ENCODE data around the gene MSRB2.

GRCh38 chr10:23088609-23089008 is 6.8 kb upstream of the MSRB2 start:
- TF ChIP-seq CTCF (IDR thresholded peaks at IDR 0.05; ENCODE audit: low read depth, low read length, poor library complexity, severe bottlenecking), result no peak
- TF ChIP-seq EZH2phosphoT487 (IDR thresholded peaks at IDR 0.05; ENCODE audit: borderline replicate concordance, low read length), result no peak
